Progenitor cell of endocrine pancreas (in vitro differentiated cells): Measurements from ENCODE around the gene GPR37L1. TPM values are rescaled to one million over a fixed set of nuclear protein-coding genes. Genes with fewer than 3 reads are reported as not detected.

Source experiments
- DNase-seq: peaks from one replicate; pipeline ENCODE4 v3.0.0; 2021; ENCODE audit warnings: low spot score; ENCODE audit not compliant: unreplicated experiment
- H3K27ac Mint-ChIP-seq: 2 replicates; pipeline ENCODE4 v1.8.0; 2021; ENCODE audit warnings: mild to moderate bottlenecking, moderate library complexity, mixed read lengths
- H3K27me3 Mint-ChIP-seq: 2 replicates; pipeline ENCODE4 v1.8.0; 2021; ENCODE audit warnings: mixed read lengths
- H3K36me3 Mint-ChIP-seq: 2 replicates; pipeline ENCODE4 v1.8.0; 2022; ENCODE audit warnings: mixed read lengths; ENCODE audit not compliant: insufficient read depth
- H3K4me1 Mint-ChIP-seq: 2 replicates; pipeline ENCODE4 v1.8.0; 2021; ENCODE audit warnings: low read depth, mixed read lengths
- H3K4me3 Mint-ChIP-seq: 2 replicates; pipeline ENCODE4 v1.8.0; 2021; ENCODE audit warnings: low read depth, mild to moderate bottlenecking, moderate library complexity, mixed read lengths
- H3K9me3 Mint-ChIP-seq: 2 replicates; pipeline ENCODE4 v1.8.0; 2021; ENCODE audit warnings: low read depth, mixed read lengths
- total RNA-seq: library from RNA; stranded (reverse); gene quantifications from 2 replicates; pipeline ENCODE4 v1.2.1, GENCODE V29; 2021
- TF ChIP-seq, protein P1 (sequence below): fragments of 200-600 bp; sonication (generic); IDR thresholded peaks from one replicate; pipeline ENCODE4 v1.5.0; 2021; ENCODE audit warnings: antibody characterized with exemption, mild to moderate bottlenecking; ENCODE audit not compliant: unreplicated experiment

The GPR37L1 gene
- total RNA-seq, 1 donor from 2014 or later: not detected

DNA sequence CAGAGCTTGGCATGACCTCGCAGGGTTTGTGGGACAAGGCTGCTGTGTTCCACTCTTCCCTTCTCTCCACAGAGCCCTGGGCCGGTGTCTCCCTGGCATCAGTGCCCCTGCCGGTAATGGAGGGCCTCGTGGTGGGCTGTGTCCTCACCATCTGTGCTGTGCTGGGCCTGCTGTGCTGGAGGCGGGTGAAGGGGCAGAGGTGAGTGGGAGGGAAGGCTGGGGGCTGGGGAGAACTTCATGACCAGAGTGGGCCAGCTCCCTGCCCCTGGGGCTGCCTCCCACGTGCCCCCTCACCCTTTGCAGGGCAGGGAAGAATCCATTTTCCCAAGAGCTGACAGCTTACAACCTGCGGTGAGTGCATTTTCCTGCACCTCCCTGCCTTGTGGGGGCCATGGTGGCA, 58.9 kb downstream of the GPR37L1 start:
- Mint-ChIP-seq H3K27ac (no peak overlapping the region), H3K4me3 (no peak overlapping the region), H3K27me3 (peaks cover 29% of the 10 kb centered on the region), H3K4me1 (peaks cover 5% of the 10 kb centered on the region), H3K36me3 (no peaks in the 10 kb centered on the region), H3K9me3 (no peaks in the 10 kb centered on the region)
- no peak for DNase-seq
- TF ChIP-seq, protein P1, sequence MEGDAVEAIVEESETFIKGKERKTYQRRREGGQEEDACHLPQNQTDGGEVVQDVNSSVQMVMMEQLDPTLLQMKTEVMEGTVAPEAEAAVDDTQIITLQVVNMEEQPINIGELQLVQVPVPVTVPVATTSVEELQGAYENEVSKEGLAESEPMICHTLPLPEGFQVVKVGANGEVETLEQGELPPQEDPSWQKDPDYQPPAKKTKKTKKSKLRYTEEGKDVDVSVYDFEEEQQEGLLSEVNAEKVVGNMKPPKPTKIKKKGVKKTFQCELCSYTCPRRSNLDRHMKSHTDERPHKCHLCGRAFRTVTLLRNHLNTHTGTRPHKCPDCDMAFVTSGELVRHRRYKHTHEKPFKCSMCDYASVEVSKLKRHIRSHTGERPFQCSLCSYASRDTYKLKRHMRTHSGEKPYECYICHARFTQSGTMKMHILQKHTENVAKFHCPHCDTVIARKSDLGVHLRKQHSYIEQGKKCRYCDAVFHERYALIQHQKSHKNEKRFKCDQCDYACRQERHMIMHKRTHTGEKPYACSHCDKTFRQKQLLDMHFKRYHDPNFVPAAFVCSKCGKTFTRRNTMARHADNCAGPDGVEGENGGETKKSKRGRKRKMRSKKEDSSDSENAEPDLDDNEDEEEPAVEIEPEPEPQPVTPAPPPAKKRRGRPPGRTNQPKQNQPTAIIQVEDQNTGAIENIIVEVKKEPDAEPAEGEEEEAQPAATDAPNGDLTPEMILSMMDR: no peak

DNA sequence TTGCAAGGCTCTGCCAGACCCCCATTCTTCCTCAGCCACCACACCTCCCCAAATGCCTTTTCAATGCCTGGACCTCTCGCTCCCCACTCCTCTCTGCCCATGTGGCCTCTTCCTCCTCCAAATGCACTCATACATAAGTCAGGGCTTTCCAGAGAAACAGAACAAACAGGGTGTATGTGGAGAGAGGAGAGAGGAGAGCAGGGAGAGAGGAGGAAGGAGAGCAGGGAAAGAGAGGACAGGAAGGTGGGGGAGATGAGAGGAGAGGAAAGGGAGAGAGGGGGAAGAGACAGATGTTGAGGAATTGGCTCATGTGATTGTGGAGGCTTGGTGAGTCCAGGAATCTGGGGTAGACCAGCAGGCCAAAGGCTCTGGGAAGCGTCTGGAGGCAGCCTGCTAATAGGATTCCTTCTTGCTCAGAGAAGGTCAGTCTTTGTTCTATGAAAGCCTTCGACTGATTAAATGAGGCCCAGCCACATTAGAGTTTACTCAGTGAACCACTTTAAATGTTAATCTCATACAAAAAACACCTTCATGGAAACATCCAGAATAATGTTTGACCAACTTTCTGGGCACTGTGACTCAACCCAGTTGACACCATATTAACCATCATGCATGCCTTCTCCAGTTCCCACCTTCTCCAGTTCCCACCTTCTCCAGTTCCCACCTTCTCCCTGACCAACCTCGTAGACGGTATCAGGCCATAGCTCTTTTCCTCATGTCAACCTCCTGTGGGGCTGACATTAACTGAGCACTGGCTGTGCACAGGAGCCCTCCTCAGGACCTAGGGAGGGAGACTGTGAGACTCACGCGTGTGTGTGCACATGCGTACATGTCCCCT, 59.5 kb downstream of the GPR37L1 start:
- TF ChIP-seq, protein P1: no peak
- no peak overlapping the region for H3K27ac Mint-ChIP-seq
- peaks cover 5% of the 10 kb centered on the region for H3K4me1 Mint-ChIP-seq
- H3K36me3 Mint-ChIP-seq: no peaks in the 10 kb centered on the region
- H3K27me3 Mint-ChIP-seq: peaks cover 31% of the 10 kb centered on the region
- H3K9me3 Mint-ChIP-seq: no peaks in the 10 kb centered on the region
- H3K4me3 Mint-ChIP-seq: no peak overlapping the region
- no peak for DNase-seq

Other genes starting within 250 kb of the GPR37L1 start
- gene SHISA4, start 234.0 kb upstream of the GPR37L1 start, total RNA-seq: 6.6 and 7.4 TPM in 2 replicates
- 0.41 and 0.62 TPM in 2 replicates for gene LMOD1, start 176.4 kb upstream of the GPR37L1 start, total RNA-seq
- gene TIMM17A, start 167.4 kb upstream of the GPR37L1 start, total RNA-seq: 43.5 and 49.5 TPM in 2 replicates
- 54.7 and 59.5 TPM in 2 replicates for gene RNPEP, start 140.3 kb upstream of the GPR37L1 start, total RNA-seq
- gene ELF3, start 112.3 kb upstream of the GPR37L1 start, total RNA-seq: 71.9 and 74.3 TPM in 2 replicates
- 43.7 and 57.2 TPM in 2 replicates for gene ARL8A, start 21.8 kb downstream of the GPR37L1 start, total RNA-seq
- not detected in 2 replicates for gene PTPN7, start 37.7 kb downstream of the GPR37L1 start, total RNA-seq
- gene LGR6, start 70.9 kb downstream of the GPR37L1 start, total RNA-seq: 0.47 and 0.50 TPM in 2 replicates
- 25.5 and 30.6 TPM in 2 replicates for gene UBE2T, start 219.0 kb downstream of the GPR37L1 start, total RNA-seq
- 41.1 and 44.9 TPM in 2 replicates for gene PPP1R12B, start 225.8 kb downstream of the GPR37L1 start, total RNA-seq